ENCODE results near the gene MCRS1.

The MCRS1 gene

GRCh38 chr12:49564686-49565405, 3.1 kb downstream of the MCRS1 start:
- TF ChIP-seq CTCF (IDR thresholded peaks at IDR 0.05; ENCODE audit: insufficient read depth, missing control alignments) = no peak

GRCh38 chr12:49563951-49564685, 3.8 kb downstream of the MCRS1 start:
- no peak for FAIRE-seq
- no peak for TF ChIP-seq CTCF (IDR thresholded peaks at IDR 0.05; ENCODE audit: insufficient read depth, missing control alignments)
- no peak for DNase-seq (ENCODE audit: insufficient read length, low spot score)

More at GRCh38 chr12:49564686-49565405, 3.1 kb downstream of the MCRS1 start:
- DNase-seq (ENCODE audit: insufficient read length, low spot score) = peak; percentile 8
- no peak for FAIRE-seq

- TF ChIP-seq CTCF (IDR thresholded peaks at IDR 0.05; ENCODE audit: insufficient read depth, missing control alignments) = no peak
- no peak for DNase-seq (ENCODE audit: insufficient read length, low spot score)
- no peak for FAIRE-seq
Observed at GRCh38 chr12:49562831-49563230, 5.1 kb downstream of the MCRS1 start.

- DNase-seq (ENCODE audit: insufficient read length, low spot score) (no peak), FAIRE-seq (no peak)
- TF ChIP-seq CTCF (IDR thresholded peaks at IDR 0.05; ENCODE audit: insufficient read depth, missing control alignments) = no peak
Observed at GRCh38 chr12:49562233-49562632, 5.7 kb downstream of the MCRS1 start.

GRCh38 chr12:49560695-49561094, 7.2 kb downstream of the MCRS1 start:
- TF ChIP-seq CTCF (IDR thresholded peaks at IDR 0.05; ENCODE audit: insufficient read depth, missing control alignments) = no peak
- DNase-seq (ENCODE audit: insufficient read length, low spot score) = no peak
- FAIRE-seq = no peak

- no peak for TF ChIP-seq CTCF (IDR thresholded peaks at IDR 0.05; ENCODE audit: insufficient read depth, missing control alignments)
- DNase-seq (ENCODE audit: insufficient read length, low spot score) = no peak
- no peak for FAIRE-seq
Observed at GRCh38 chr12:49559011-49559675, 8.8 kb downstream of the MCRS1 start.
